ENCODE results near the gene CIP2A.
"Not testable (repeated sequence)": the region's sequence is repeated elsewhere in the genome, so short reads cannot be mapped to it uniquely, and the experiment has no call there.

Gene CIP2A

DNA sequence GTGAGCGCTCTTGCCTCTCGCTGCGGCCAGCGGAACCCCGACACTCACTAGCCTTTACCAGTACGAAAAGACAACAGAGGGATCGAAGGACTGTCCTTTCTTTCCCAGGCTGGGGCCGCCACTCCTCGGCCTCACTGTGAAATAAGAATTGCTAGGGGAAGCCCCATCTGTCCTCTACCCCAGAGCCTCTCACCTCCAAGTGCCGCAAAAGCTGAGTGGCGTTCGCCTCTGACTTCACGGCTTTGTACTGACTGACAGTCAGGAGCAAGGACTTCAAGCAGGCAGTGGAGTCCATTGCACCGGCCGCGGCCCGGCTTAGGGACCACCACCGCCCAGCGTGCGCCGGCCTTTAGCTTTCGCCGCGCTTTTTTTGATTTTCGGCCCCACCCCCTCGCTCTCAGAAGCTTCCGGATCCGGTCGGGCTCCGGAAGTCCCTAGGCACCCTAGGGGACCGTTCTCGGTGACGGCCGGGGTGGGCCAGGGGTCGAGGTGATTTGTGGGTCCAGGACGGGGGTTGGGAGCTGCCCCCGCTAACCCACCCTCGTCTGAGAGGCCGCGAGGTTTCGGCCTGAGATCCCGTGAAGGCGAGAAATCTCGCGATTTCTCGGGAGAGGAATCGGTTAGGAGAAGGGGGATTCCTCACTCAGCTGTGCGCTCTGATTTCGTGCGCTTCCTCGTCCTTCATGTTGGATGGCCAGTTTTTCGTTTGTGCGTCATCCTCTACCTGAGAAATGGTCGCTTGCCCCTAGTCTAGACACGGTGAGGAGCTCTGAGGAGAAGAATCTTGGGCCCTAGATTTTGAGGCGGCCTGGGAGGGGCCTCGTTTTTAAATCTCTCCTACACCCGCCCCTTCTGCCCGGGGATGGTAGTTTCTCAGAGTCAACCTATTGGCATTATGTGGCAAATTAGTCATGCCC, at the start of gene CIP2A, which contains the start of gene DZIP3:
Gene CIP2A (minus strand): TSS at position 358 of the 917 bp plus-strand sequence. CDS start 63 bp downstream, at position 295.
Gene DZIP3 (plus strand): TSS at position 642 of the 917 bp plus-strand sequence. CDS start 15,685 bp downstream, outside the sequence.
- peak; percentile 95 for DNase-seq

DNA sequence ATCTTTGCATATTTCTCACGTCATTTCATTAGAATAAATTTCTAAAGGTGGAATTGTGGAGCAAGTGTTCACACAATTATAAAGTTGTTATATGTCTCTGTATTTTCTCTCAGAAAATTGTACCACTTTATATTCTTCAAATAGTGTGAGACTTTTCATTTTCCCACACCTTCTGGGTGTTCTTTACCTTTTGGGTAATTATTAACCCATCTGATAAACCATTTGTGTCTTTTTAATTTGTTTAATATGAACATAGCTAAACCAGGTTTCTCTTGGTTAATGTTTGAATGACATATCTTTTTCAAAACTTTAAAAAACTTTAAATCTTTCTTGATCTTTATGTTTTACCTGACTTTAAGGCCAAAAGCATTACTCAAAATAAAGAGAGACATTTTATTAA, 40.7 kb upstream of the CIP2A start:
- DNase-seq: no peak

DNA sequence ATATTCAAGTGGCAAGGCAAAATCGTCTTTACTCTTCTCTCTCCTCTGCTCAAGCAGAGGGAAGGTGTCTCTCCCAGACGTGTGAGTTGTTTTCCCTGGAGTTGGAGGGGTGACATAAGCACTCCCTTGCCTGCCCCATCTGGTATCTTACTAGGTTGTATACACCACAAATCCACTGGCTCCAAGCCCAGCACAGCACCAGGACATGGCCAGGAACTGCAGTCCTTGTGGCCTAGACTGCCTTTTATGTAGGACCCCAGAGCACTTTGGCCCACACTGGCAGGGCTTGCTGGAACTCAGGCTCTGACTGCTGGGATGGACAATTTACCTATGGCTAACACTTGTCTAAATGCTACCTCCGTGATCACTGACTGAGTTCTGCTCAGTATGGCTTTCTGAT, 34.3 kb upstream of the CIP2A start:
- no peak for DNase-seq

DNA sequence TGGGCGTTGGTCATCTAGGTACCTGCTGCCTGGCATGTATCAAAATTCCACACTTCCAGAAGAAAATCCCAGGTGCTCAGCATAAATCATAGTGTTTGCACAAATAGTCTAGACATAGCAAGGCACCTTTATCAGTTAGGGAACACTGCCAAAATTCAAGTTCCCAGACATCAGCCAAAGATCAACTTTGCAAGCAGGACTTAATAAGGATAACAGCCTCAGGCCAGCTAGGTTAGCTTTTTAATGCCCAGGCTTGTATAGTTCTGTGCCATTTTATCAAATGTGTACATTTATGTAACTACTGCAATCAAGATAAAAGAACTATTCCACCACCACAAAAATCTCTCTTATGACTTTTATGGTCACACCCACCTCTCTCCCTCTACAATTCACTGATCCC, 31.0 kb upstream of the CIP2A start:
- DNase-seq: no peak

GRCh38 chr3:108616090-108616489, 26.9 kb upstream of the CIP2A start:
- DNase-seq: not testable (repeated sequence)

GRCh38 chr3:108610651-108611050, 21.4 kb upstream of the CIP2A start:
- no peak for DNase-seq

DNA sequence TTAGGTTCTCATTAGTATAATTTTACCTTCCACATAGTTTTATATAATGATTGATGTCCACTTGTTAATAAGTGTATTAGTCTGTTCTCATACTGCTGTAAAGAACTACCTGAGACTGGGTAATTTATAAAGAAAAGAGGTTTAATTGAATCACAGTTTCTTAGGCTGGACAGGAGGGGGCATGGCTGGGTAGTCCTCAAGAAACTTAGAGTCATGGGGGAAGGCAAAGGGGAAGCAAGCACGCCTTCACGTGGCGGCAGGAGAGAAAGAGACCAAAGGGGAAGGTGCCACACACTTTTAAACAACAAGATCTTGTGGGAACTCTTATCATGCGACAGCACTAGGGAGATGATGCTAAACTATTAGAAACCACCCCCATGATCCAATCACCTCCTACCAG, 19.5 kb upstream of the CIP2A start:
- DNase-seq: no peak

DNA sequence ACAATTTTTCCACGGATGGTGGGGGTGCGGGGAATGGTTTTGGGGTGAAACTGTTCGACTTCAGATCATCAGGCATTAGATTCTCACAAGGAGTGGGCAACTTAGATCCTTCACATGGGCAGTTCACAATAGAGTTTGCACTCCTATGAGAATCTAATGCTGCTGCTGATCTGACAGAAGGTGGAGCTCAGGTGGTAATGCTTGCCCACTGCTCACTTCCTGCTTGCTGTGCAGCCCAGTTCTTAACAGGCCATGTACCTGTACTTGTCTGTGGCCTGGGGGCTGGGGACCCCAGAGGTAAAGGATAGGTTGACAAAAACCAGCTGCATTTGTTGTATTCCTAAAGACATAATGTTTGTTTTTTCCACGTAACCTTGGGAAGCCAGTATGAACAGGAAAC, 16.3 kb upstream of the CIP2A start:
- DNase-seq: no peak

GRCh38 chr3:108605028-108605427, 15.8 kb upstream of the CIP2A start:
- DNase-seq: no peak

- DNase-seq: no peak
These were observed 14.5 kb upstream of the CIP2A start for GRCh38 chr3:108603691-108604090.

GRCh38 chr3:108602935-108603294, 13.7 kb upstream of the CIP2A start:
- DNase-seq: no peak

DNA sequence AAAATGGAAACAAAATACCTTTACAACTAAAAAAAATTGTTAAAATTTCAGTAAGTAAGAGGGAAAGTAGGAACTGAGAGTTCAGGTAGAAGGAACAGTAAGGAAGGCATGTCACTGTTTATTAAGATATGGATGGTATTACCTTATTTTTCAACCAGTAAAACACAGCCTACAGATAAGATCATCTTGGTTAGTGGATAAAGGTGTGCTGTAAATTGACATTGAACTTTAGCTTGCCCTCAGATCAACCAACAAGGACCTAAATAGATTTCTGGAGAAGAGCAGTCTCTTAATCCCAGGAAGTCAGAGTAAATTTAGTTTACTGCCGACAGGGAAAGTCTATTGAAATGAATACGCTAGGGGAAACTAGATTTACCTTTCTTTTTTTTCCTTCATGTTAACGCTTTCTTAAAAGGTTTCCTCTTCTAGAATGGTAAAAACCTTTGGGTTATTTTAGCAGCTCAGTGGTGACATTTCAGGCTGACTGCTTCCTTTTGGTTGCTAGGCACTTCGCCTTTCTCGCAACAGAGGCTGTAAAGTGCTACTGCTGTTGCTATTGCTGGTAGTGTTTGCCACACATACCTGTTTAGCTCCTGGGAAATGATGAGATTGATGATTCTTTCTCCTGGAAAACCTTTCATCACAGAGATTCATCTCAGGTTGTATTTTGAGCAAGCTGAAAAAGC, 13.2 kb upstream of the CIP2A start:
- no peak for DNase-seq

DNA sequence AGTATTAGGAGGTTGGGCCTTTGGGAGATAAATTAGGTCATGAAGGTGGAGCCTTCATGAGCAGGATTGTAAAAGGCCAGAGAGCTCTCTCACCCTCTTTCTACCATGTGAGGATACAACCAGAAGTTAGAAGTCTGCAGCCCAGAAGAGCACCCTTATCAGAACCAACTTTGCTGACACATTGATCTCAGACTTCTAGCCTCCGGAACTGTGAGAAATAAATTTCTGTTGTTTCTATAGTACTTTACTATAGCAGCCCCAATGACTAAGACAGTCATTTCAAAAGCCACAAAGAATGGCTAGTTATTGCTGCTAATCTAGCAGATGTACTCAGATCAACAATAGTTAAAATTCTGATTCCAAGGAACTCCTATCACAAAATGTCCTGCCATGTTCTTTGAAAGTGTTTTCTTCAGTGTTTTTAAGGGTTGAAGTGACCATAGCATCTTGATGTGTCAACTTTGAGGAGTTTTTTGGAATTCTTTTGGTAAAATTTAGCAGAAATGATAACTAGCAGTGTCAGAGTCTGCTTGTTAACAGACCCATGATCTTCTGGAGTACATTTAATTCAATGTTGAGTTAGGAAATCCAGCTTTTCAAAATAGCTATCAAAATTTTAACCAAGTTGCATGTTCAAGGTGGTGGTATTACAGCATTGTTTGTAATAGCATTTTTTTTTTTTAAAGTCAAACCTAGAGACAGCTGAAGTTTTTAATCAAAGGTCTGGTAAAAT, 10.6 kb upstream of the CIP2A start:
- DNase-seq: no peak

- DNase-seq: no peak
These were observed 9.1 kb upstream of the CIP2A start for GRCh38 chr3:108598375-108598774.

DNA sequence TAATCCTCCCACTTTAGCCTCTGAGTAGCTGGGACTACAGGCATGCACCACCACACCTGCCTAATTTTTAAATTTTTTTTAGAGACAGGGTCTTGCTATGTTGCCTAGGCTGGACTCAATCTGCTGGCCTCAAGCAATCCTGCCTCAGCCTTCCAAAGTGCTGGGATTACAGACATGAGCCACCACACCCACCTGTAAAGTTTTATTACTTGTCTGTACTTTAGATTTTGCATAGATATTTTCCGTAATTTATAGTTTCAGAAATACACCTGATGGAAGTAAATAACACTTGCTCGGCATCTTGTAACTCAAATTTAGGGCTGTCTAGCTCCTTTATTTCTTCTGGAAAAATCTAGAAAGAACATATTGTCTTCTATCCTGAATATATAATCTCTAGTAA, 6.1 kb upstream of the CIP2A start:
- no peak for DNase-seq

DNA sequence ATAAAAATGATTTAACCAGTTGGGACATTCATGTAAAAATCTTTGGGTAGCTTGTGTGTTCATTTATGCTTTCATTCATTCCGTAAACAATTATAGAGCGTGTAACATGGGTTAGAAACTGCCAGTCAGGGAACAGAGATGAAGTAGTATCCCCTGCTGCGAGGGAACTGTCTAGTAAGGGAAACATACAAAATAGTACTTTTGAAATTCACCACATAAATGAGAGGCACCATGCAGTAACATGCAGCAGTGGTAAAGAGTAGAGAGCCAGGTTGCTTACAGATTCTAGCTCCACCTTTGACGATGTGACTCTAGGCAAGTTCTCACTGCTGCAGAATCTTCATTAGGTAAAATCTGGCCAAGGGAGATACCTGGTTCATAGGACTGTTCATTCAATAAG, 1.2 kb upstream of the CIP2A start:
- DNase-seq: peak; percentile 16

DNA sequence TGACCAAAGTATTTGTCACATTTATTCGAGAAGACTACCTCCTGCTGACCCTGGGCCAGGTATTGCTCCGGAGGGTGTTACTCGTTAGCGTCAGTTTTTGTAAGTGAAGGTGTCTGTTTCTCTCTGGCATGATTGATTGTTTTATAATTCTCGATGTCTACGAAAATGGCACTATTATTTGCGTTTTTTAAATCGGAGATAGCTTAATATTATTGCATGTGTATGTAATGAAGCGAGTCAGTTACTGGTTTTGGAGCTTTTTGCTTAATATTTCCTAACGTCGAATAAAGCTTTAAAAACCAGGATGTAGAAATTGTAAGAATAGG, 723 bp upstream of the CIP2A start:
- DNase-seq: no peak

- DNase-seq: peak; percentile 24
These were observed 637 bp downstream of the CIP2A start for GRCh38 chr3:108588601-108589000.

- no peak for DNase-seq
These were observed 11.2 kb downstream of the CIP2A start for GRCh38 chr3:108578064-108578463.

DNA sequence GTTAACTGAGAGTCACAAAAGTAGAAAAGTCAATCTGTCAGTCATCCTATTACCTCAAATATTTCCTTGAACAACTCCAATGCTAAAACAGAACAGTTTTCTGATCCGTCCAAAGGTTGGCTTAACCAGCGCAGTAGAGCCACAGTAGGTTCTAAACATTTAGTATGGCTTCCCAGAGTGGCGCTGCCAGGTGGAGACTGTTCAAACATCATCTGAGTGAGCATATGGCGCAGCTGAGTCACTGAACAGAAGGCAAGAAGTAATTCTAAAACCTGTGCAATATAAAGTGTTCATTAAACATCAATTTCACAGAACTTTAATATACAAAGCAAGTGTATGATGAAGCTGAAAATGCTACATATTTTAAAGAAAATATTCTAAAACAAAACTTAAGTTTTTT, 19.9 kb downstream of the CIP2A start:
- no peak for DNase-seq

- no peak for DNase-seq
These were observed 22.6 kb downstream of the CIP2A start for GRCh38 chr3:108566599-108566998.

GRCh38 chr3:108565506-108565905, 23.7 kb downstream of the CIP2A start:
- no peak for DNase-seq

DNA sequence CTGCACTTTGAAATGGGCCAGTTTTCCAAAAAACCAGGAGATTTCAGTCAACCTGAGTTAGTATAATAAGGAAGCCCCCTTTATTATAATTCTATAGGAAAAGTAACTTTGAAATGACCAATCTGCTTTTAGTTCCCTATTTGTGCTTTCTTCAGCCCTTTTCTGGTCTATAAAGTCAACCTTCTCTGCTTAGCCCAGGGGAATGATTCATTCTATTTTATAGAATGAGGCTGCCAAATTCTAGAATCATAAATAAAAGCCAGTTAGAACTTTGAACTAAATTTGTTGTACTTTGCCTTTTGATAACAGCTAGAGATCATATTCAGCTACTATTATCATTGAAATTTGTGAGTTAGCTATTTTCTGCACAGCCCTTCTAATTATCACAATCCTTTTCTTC, 24.7 kb downstream of the CIP2A start:
- DNase-seq: no peak

- DNase-seq: no peak
These were observed 26.7 kb downstream of the CIP2A start for GRCh38 chr3:108562565-108562964.

Measured in NCI-H1092 treated with DMSO at 0.1 percent for 48 hours (cell line).